Heart left ventricle (tissue), 13 donors: ENCODE results near the gene CLCN3.

Experiments used
- POLR2A ChIP-seq, 2 donors: fragments of 450-650 bp; IDR thresholded peaks; one replicate each; pipeline ENCODE4 v1.6.1; 2017; ENCODE audit warnings: antibody characterized with exemption in 2 of 2, mild to moderate bottlenecking in 2 of 2, moderate library complexity in 2 of 2
- TF ChIP-seq, protein P1 (sequence below), 12 donors: fragments of 200-600 bp; sonication (generic) in 4 of 12; IDR thresholded peaks; one replicate each; pipeline versions ENCODE4 v1.5.0 to v1.8.0; 2018 to 2022; ENCODE audit warnings: antibody characterized with exemption in 12 of 12, mild to moderate bottlenecking in 5 of 12
- donor health status: ischemic (EF 13 %, LVEDD 7.1; RV severe dilation, severe dysfunction).
- donor health status: DM: no; HTN: yes; CAD: no.
- donor health status: DM: no; HTN: no; CAD: no.
- donor health status: ischemic (EF 25% LVEDD 6.9; RV normal size, moderate dysfunction).
- donor health status: ischemic (EF 25% LVEDD 5.7; RV mildly dilated, moderate dysfunction).
- donor health status: ischemic (EF 35%, LVEDD 5.7; RV mildly dilated, moderate dysfunction).
- donor health status: nonischemic (EF 11% LVEDD 7.7; RV severe dilation, severe dysfunction).
- donor health status: DM: yes; HTN: yes; CAD: no.
- donor health status: PGD.
- donor health status: ischemic (EF 29% LVEDD 5.4; RV normal size, mild dysfunction).
- donor health status: nonischemic (EF 23%, LVEDD 6.1; RV moderate dilation, normal function).

DNA sequence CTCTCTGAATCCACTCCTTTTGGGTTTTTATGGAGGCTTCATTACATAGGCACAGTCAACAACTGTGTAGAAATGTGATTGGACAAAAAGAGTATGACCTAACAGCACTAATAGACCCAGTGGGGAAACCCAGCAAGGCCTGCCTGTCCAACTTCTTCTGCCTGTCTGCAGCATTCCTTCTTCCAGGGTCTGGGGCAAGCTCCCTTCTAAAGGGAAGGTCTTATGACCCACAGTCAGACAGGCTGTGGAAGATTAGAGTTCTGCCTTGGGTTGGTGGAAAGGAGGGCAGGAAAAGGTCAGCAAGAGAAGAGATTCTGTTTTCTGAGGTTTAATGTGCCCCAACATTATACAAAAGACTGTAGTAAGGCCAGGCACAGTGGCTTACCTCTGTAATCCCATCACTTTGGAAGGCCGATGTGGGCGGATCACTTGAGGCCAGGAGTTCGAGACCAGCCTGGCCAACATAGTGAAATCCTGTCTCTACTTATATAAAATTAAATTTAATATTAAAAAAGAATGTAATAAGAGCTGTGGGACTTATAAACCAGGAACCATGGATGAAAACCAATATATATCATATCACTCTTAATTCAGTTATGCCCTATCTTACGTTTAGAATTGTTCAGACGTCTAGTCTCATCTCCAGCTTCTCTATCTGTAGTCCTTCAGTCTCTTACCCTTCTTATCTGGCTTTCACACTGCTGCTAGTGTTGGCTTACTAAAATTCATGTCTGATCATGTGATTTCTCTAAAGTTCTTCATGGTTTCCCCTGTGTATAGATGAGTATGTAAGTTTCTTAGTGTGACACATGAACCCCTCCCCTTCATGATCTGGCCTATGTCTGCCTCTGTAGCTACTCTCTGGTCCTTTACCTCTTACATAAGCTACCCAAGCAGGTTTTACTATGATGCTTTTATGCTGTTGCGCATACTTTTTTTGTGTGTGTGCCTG is 6.2 kb downstream of the CLCN3 start:
- TF ChIP-seq POLR2A (IDR thresholded peaks at IDR 0.05): no peak
- TF ChIP-seq, protein P1, sequence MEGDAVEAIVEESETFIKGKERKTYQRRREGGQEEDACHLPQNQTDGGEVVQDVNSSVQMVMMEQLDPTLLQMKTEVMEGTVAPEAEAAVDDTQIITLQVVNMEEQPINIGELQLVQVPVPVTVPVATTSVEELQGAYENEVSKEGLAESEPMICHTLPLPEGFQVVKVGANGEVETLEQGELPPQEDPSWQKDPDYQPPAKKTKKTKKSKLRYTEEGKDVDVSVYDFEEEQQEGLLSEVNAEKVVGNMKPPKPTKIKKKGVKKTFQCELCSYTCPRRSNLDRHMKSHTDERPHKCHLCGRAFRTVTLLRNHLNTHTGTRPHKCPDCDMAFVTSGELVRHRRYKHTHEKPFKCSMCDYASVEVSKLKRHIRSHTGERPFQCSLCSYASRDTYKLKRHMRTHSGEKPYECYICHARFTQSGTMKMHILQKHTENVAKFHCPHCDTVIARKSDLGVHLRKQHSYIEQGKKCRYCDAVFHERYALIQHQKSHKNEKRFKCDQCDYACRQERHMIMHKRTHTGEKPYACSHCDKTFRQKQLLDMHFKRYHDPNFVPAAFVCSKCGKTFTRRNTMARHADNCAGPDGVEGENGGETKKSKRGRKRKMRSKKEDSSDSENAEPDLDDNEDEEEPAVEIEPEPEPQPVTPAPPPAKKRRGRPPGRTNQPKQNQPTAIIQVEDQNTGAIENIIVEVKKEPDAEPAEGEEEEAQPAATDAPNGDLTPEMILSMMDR (IDR thresholded peaks at IDR 0.05): no peak
